HCT116 (cell line): Measurements from ENCODE around the gene EVX1.

Experiments used
- CEBPB ChIP-seq: IDR thresholded peaks from 2 replicates; pipeline ENCODE4 v1.6.1; 2012; ENCODE audit warnings: low read depth
- CTCF ChIP-seq, 3 experiments: fragments of 200-600 bp in 1 of 3; sonication (generic) in 1 of 3; IDR thresholded peaks in 2 of 3; conservative IDR thresholded peaks in 1 of 3; 2 replicates each; pipeline ENCODE4 v1.5.1; 2012 to 2017; ENCODE audit warnings: low read depth in 2 of 3, low read length in 2 of 3, antibody characterized with exemption in 1 of 3, borderline replicate concordance in 1 of 3, control low read depth in 1 of 3, mild to moderate bottlenecking in 1 of 3, mixed read lengths in 1 of 3, mixed run types in 1 of 3, moderate library complexity in 1 of 3; ENCODE audit not compliant: insufficient read depth in 1 of 3
- EGR1 ChIP-seq: IDR thresholded peaks from 2 replicates; pipeline ENCODE4 v1.6.1; 2012; ENCODE audit warnings: low read depth
- EZH2 ChIP-seq: fragments of 200-600 bp; sonication (generic); IDR thresholded peaks from 2 replicates; pipeline ENCODE4 v1.6.1; 2017; ENCODE audit warnings: antibody characterized with exemption, mixed run types
- EZH2phosphoT487 ChIP-seq: fragments of 200-600 bp; IDR thresholded peaks from 2 replicates; pipeline ENCODE4 v1.6.1; 2018; ENCODE audit warnings: antibody characterized with exemption, borderline replicate concordance
- FOSL1 ChIP-seq: IDR thresholded peaks from 2 replicates; pipeline ENCODE4 v1.6.1; 2012; ENCODE audit warnings: low read depth
- POLR2A ChIP-seq: IDR thresholded peaks from 2 replicates; pipeline ENCODE4 v1.7.0; 2011; ENCODE audit warnings: borderline replicate concordance; ENCODE audit not compliant: insufficient read depth, insufficient read length; ENCODE audit errors: extremely low read depth
- POLR2AphosphoS5 ChIP-seq: IDR thresholded peaks from 2 replicates; pipeline ENCODE4 v1.6.1; 2011; ENCODE audit warnings: mild to moderate bottlenecking, low read depth, low read length, moderate library complexity
- RAD21 ChIP-seq: IDR thresholded peaks from 2 replicates; pipeline ENCODE4 v1.6.1; 2012; ENCODE audit warnings: low read depth, mild to moderate bottlenecking
- REST ChIP-seq: IDR thresholded peaks from 2 replicates; pipeline ENCODE4 v1.6.1; 2012; ENCODE audit warnings: low read depth
- TCF7L2 ChIP-seq: IDR thresholded peaks from 2 replicates; pipeline ENCODE4 v1.7.0; 2011; ENCODE audit warnings: borderline replicate concordance, inconsistent platforms; ENCODE audit not compliant: insufficient read depth, insufficient read length; ENCODE audit errors: extremely low read depth
- ZBTB33 ChIP-seq: IDR thresholded peaks from 2 replicates; pipeline ENCODE4 v1.6.1; 2011; ENCODE audit warnings: mild to moderate bottlenecking, low read length, moderate library complexity; ENCODE audit not compliant: insufficient replicate concordance; ENCODE audit errors: extremely low read depth
- ZNF274 ChIP-seq: fragments of 200-500 bp; sonication (Bioruptor generic); IDR thresholded peaks from 2 replicates; pipeline ENCODE4 v1.6.1; 2014; ENCODE audit warnings: mild to moderate bottlenecking, low read depth, low read length, inconsistent platforms
- TF ChIP-seq, protein P1 (sequence below): IDR thresholded peaks from 2 replicates; pipeline ENCODE4 v1.6.1; 2012

- no peak for TF ChIP-seq POLR2AphosphoS5
- TF ChIP-seq TCF7L2 = no peak
- no peak for TF ChIP-seq RAD21
- TF ChIP-seq CTCF (IDR thresholded peaks at IDR 0.05 in 2 of 3, conservative IDR thresholded peaks at IDR 0.05 in 1 of 3; ENCODE audit: borderline replicate concordance in 1 of 3, insufficient read depth in 1 of 3, low read depth in 2 of 3, low read length in 2 of 3) = no peak
- no peak for TF ChIP-seq REST
- no peak for TF ChIP-seq POLR2A
- TF ChIP-seq ZBTB33 = no peak
- TF ChIP-seq EGR1 = no peak
- TF ChIP-seq EZH2 = no peak
- TF ChIP-seq, protein P1, sequence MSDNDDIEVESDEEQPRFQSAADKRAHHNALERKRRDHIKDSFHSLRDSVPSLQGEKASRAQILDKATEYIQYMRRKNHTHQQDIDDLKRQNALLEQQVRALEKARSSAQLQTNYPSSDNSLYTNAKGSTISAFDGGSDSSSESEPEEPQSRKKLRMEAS = no peak
- no peak for TF ChIP-seq FOSL1
- no peak for TF ChIP-seq EZH2phosphoT487
- TF ChIP-seq CEBPB = no peak
- no peak for TF ChIP-seq ZNF274
Measured at GRCh38 chr7:27251136-27251651, 8.6 kb downstream of the EVX1 start.
